ENCODE results near the gene CHST15.

Gene CHST15

DNA sequence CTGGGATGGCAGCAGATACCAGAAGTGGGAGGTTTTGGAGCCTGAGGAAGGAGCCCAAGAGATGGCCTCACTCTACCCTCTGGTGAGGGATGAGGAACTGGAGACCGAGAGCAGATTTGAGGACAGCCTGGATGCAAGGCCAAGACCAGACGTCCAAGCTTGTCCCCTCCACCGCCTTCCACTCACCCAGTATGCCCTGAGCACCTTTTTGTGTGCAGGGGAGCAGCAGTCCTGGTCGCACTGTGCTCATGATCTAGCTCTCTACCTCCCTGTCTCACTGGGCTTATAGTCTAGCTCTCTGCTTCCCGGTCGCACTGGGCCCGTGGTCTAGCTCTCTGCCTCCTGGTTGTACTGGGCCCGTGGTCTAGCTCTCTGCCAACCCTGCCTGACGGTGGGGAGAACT, 33.6 kb upstream of the CHST15 start:
- no peak overlapping the region for H3K27ac Mint-ChIP-seq
- no peak for DNase-seq
- no peaks in the 10 kb centered on the region for H3K4me1 Mint-ChIP-seq
- no peak overlapping the region for H3K4me3 Mint-ChIP-seq
- H3K9me3 Mint-ChIP-seq: no peaks in the 10 kb centered on the region
- no peak for ATAC-seq
- peaks cover 10% of the 10 kb centered on the region for H3K27me3 Mint-ChIP-seq

DNA sequence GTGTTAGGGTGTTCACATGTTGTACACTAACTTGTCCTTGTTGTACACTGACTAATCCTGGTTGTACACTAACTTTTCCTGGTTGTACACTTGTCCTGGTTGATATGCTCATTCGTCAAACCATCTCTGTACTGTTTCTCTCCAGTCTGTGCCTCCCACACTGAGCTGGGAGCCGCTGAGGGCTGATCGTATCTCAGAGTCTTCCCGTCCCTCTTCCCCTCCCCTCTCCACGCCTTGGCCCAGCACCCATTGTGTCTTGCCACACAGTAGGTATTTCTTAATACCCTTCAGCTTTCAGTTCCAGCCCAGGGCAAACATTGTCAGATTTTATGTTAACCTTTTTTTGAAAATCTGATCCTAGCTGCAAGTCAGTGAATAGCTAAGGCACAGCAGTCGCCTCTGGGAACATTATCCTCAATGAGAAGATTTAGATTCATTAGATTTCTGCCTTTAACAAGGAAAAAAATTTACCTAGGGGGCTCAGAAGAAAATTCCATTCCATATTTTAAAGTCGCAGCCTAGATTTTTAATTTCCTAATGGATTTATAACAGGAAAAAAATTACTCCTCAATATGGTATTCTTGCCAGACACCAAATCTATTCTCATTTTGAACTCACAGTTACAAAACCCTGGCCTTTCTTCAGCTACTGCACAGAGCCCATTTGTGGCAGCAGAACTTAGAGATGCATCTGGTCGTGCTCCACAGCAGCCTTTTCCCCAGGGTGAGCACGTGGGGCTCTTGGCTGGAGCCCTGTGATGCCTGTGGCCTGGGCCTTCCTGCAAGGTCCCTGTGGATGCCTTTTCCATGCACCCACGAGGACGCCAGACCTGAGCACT, 33.0 kb upstream of the CHST15 start:
- Mint-ChIP-seq H3K4me3 (no peak overlapping the region), H3K27me3 (peaks cover 6% of the 10 kb centered on the region), H3K9me3 (no peaks in the 10 kb centered on the region), H3K4me1 (no peaks in the 10 kb centered on the region), H3K27ac (no peak overlapping the region)
- DNase-seq (no peak), ATAC-seq (no peak)

DNA sequence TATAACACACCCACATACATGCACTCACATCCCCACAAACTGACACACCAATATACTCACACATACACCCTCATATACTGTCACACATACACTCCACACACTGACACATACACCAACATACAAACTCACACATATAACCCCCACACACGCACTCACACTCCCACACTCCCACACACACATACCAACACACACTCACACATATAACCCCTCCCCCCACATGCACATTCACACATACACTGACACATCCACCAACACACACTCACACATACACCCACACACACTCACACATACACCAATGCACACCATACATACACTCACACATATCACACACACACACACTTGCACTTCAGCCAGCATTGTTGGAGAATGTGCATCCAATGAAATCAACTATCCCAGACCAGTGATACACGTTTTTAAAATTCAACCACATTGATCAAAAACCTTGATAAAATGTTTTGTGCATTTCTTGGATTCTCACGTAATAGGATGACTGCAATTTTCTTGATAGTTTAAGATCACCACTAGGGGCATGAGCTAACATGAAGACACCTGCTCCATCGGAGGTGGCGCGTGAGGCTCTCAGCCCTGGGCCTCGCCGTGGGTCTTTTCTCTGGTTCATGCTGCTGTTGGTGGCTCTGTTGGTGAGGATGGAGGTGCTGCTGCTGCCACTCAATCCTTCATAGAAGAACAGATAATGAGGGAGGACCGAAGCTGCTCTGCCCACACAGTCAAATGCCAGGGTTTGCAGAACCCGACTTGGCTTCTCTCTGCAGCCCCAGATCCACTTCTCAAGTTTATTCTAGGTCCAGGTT, 32.1 kb upstream of the CHST15 start:
- Mint-ChIP-seq H3K4me3 (no peak overlapping the region), H3K27me3 (no peaks in the 10 kb centered on the region), H3K4me1 (no peaks in the 10 kb centered on the region), H3K27ac (no peak overlapping the region), H3K9me3 (no peaks in the 10 kb centered on the region)
- DNase-seq (no peak), ATAC-seq (no peak)

DNA sequence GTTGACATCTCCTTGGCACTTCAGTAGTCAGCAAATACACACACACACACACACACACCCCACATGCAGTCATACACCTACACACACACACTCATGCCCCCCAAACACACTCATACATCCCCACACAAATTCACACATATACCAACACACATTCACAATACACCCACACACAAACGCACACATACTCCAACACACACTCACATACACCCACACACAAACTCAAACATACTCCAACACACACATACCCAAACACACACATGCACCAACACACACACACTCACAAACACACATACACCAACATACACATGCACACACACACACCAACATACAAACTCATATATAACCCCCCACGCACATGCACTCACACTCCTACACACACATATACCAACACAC, 31.4 kb upstream of the CHST15 start:
- Mint-ChIP-seq H3K27me3 (no peaks in the 10 kb centered on the region), H3K4me3 (no peak overlapping the region), H3K4me1 (no peaks in the 10 kb centered on the region), H3K27ac (no peak overlapping the region), H3K9me3 (no peaks in the 10 kb centered on the region)
- DNase-seq (no peak), ATAC-seq (no peak)

DNA sequence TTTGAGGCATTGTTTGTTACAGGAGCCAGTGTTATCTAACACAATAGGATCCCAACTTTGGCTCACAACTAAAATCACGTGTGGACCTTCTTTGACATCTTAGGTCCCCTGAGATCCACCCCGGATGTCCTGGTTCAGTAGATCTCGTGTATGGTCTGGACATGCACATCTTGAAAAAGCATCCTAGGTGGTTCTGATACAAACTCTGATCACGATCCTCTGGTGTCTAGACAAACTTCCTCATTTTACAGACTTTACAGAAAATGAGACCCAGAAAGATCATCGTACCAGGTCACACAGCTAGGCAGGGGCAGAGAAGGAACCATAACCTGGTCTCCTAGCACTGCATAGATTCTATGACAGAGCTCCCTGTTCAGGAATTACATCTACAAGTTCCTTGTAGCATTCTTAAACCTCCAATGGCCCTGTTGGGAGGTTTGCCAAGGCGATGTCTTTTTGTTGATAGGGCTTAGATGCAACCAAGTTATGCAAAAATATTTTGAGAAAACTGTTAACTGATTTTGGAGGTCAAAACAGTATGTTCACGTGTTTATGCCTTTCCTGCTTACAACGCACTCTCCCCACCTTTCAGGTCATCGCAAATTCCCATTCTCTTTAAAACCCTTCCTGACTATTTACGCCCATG, 30.8 kb upstream of the CHST15 start:
- no peaks in the 10 kb centered on the region for H3K27me3 Mint-ChIP-seq
- H3K9me3 Mint-ChIP-seq: no peaks in the 10 kb centered on the region
- H3K27ac Mint-ChIP-seq: no peak overlapping the region
- H3K4me1 Mint-ChIP-seq: no peaks in the 10 kb centered on the region
- ATAC-seq: no peak
- no peak for DNase-seq
- no peak overlapping the region for H3K4me3 Mint-ChIP-seq

DNA sequence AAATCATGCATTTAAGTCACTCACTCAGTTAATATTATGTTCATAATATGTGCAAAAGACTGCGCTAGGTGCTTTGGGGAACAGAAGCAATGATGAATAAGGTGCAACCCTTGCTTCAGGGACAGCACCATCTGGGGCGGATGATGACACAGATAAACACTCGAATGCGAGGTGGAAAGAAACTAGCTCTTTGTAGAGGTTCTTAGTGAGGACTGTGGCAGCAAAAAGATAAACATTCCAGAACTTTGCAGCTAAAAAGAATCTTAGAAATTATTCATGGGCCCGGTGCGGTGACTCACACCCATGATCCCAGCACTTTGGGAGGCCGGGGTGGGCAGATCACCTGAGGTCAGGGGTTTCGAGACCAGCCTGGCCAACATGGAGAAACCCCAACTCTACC, 29.8 kb upstream of the CHST15 start:
- no peaks in the 10 kb centered on the region for H3K27me3 Mint-ChIP-seq
- H3K9me3 Mint-ChIP-seq: no peaks in the 10 kb centered on the region
- ATAC-seq (no peak), DNase-seq (no peak)
- H3K27ac Mint-ChIP-seq: no peak overlapping the region
- H3K4me3 Mint-ChIP-seq: no peak overlapping the region
- no peaks in the 10 kb centered on the region for H3K4me1 Mint-ChIP-seq

DNA sequence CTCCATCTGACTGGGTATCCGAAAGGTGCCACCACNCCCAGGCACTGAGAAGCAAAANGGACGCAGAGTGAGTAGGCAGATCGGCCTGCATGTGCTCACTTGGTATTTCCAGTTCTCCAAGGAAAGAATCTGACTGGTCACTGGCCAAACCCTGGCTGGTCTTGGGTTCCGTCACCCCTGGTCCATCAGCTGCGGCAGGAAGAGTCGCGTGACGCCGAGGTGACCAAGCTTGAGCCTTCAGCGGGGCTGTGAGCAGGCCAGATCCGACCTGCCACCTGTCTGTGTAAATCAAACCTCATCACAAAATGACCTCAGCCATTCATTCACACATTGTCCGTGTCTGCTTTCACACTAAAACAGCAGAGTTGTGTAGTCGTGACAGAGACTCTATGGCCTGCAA, 28.8 kb upstream of the CHST15 start:
- Mint-ChIP-seq H3K4me3 (no peak overlapping the region), H3K27ac (no peak overlapping the region), H3K9me3 (no peaks in the 10 kb centered on the region), H3K27me3 (no peaks in the 10 kb centered on the region), H3K4me1 (no peaks in the 10 kb centered on the region)
- no peak for ATAC-seq
- no peak for DNase-seq

DNA sequence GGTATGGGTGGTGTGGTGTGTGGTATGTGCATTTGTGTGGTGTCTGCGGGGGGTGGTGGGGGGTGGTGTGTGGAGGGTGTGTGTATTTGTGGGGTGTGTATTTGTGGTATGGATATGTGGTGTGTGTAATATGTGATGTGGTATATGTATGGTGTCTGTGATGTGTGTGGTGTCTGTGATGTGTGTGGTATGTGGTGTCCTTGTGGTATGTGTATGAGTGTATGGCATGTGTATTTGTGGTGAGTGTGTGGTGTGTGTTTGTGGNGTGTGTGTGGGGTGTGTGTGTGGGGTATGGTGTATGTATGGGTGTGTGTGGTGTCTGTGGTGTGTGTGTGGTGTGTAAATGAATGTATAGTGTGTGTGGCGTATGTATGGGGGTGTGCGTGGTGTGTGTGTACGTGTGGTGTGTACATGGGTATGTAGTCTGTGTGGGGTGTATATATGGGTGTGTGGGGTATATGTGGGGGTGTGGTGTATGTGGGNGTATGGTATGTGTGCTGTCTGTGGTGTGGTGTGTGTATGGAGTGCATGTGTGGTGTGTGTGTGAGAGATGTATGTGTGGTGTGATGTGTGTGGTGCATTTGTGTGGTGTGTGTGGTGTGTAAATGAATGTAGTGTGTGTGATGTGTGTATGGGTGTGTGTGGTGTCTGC, 27.1 kb upstream of the CHST15 start:
- no peak for DNase-seq
- ATAC-seq: peak; percentile 43
- no peak overlapping the region for H3K27ac Mint-ChIP-seq
- no peaks in the 10 kb centered on the region for H3K27me3 Mint-ChIP-seq
- no peaks in the 10 kb centered on the region for H3K9me3 Mint-ChIP-seq
- H3K4me3 Mint-ChIP-seq: no peak overlapping the region
- H3K4me1 Mint-ChIP-seq: no peaks in the 10 kb centered on the region

DNA sequence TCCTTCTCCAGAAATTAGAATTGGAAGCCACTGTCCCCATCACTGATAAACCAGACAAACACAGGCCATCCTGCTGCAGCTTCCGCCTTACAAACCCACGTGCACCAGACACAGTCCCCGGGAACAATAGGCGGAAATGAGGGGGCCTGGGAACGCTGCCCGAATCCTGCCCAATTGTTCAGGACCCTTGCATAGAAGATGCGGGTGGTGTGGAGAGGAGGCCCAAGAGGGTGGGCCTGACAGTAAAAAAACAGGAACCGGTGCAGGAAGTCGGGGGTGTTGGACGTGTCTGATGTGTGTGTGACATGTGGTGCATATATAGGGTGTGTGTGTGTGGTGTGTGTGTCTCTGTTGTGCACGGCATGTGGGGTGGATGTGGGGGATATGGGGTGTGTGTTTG, 26.5 kb upstream of the CHST15 start:
- peak; percentile 5 for ATAC-seq
- Mint-ChIP-seq H3K27me3 (no peaks in the 10 kb centered on the region), H3K27ac (no peak overlapping the region), H3K9me3 (no peaks in the 10 kb centered on the region), H3K4me3 (no peak overlapping the region), H3K4me1 (no peaks in the 10 kb centered on the region)
- no peak for DNase-seq

DNA sequence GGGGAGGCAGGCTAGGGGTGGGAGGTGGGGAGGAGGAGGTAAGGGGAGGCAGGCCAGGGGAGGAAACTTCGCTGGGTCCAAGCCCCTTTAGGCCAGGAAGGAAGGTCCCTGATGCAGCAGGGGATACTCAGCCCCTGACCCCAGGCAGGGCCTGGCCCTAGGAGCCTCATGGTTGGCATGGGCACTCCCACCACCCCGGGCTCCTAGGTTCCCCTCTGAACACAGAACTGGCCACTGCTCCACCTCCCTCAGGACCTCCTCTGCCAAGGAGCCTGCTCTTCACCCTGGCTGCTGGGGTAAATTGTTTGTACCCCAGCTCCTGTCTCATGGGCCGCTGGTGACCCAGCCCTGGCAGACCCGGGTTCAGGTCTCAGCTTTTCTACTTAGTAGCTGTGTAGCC, 25.8 kb upstream of the CHST15 start:
- no peaks in the 10 kb centered on the region for H3K4me1 Mint-ChIP-seq
- DNase-seq: no peak
- H3K9me3 Mint-ChIP-seq: no peaks in the 10 kb centered on the region
- no peaks in the 10 kb centered on the region for H3K27me3 Mint-ChIP-seq
- ATAC-seq: no peak
- H3K4me3 Mint-ChIP-seq: no peak overlapping the region
- H3K27ac Mint-ChIP-seq: no peak overlapping the region

DNA sequence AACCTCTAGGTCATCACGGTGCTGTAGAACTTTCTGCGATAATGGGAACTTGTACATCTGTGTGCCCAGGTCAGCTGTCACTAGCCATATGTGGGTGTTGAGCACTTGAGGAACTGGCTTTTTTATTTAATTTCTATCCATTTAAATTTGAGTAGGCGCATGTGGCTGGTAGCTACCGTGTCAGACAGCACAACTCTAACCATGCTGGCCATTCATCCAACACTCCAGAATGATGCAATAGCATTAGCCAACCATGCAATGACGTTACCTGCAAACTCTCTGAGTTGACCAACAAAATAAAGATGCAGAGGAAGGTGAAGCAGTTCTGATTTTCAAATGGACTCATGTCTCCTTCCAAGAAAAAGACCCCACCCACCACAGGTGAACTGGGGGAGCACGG, 24.4 kb upstream of the CHST15 start:
- ATAC-seq (no peak), DNase-seq (no peak)
- no peak overlapping the region for H3K4me3 Mint-ChIP-seq
- no peaks in the 10 kb centered on the region for H3K4me1 Mint-ChIP-seq
- H3K27ac Mint-ChIP-seq: no peak overlapping the region
- no peaks in the 10 kb centered on the region for H3K27me3 Mint-ChIP-seq
- no peaks in the 10 kb centered on the region for H3K9me3 Mint-ChIP-seq

DNA sequence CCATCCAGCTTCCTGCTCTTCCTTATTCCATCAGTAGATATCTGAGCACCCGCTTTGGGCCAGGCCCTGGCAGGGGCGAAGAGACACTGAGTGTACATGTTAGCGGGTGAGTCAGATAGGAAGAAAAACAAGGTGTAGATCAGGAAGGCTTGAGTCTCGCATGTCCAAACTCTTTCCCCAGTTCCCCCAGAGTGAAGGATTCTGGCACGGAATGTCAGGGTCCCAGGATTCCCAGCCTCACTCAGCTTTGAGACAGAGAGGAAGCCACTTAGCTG, 24.1 kb upstream of the CHST15 start:
- Mint-ChIP-seq H3K9me3 (no peaks in the 10 kb centered on the region), H3K4me3 (no peak overlapping the region), H3K27me3 (no peaks in the 10 kb centered on the region), H3K4me1 (no peaks in the 10 kb centered on the region), H3K27ac (peak overlapping the region in 1 of 2 donors; percentile 84)
- no peak for ATAC-seq
- DNase-seq: no peak

DNA sequence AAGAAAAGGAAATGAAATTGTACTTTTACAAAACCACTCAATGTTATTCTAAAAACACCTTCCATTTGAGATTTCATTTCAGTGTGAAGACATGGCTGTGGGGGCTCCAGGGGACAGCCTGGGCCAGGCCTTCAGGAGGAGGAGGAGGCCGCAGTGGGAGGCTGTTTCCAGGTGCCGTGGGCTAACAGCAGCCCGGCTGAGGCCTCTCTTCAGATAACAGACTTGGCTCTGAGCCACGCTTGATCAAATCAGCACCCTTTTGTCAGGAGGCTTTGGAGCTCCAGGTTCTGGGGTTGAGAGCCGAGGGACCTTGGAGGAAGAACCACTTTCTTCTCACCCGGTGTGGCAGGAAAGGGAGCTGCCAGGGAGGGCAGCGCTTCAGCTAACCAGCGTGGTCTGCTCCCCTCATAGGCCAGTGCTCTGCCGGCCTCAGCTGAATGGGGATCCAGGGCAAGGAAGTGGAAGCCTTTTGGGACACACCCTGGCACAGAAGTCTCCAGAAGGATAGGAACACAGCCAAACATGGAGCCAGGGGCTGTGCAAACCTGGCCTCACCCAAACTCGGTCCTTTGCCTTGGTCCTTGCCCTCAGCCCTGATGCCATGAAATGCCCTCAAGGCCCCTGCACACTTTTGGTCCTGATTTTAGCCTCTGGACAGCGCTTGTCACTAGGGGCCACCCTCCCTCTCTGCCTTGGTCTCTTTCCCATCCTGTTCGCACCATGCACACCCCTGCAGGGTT, 23.5 kb upstream of the CHST15 start:
- no peaks in the 10 kb centered on the region for H3K27me3 Mint-ChIP-seq
- H3K9me3 Mint-ChIP-seq: no peaks in the 10 kb centered on the region
- DNase-seq (no peak), ATAC-seq (no peak)
- H3K27ac Mint-ChIP-seq: peak overlapping the region in 1 of 2 donors; percentile 84
- H3K4me1 Mint-ChIP-seq: no peaks in the 10 kb centered on the region
- no peak overlapping the region for H3K4me3 Mint-ChIP-seq

DNA sequence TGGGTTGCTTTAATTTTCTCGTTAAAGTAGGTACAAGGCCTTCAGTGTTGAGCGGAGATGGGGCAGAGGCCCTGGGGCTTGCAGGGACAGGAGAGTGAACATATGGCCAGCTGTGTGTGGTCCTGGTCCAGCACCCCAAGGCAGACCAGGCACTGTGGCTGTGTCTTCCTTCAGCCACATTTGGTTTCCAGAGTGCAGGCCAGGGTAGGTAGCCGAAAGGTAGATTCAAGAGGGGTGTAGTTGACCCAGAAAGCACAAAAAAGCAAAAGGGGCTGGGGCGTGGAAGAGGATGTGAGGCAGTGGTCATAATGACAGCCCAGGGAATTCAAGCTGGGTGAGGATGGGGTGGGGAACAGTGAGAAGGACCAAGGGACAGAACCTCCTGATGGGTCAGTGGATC, 21.3 kb upstream of the CHST15 start:
- H3K4me1 Mint-ChIP-seq: no peaks in the 10 kb centered on the region
- no peaks in the 10 kb centered on the region for H3K9me3 Mint-ChIP-seq
- H3K27ac Mint-ChIP-seq: peak overlapping the region in 1 of 2 donors; percentile 29
- peaks cover 15% of the 10 kb centered on the region for H3K27me3 Mint-ChIP-seq
- H3K4me3 Mint-ChIP-seq: no peak overlapping the region
- ATAC-seq (no peak), DNase-seq (no peak)

DNA sequence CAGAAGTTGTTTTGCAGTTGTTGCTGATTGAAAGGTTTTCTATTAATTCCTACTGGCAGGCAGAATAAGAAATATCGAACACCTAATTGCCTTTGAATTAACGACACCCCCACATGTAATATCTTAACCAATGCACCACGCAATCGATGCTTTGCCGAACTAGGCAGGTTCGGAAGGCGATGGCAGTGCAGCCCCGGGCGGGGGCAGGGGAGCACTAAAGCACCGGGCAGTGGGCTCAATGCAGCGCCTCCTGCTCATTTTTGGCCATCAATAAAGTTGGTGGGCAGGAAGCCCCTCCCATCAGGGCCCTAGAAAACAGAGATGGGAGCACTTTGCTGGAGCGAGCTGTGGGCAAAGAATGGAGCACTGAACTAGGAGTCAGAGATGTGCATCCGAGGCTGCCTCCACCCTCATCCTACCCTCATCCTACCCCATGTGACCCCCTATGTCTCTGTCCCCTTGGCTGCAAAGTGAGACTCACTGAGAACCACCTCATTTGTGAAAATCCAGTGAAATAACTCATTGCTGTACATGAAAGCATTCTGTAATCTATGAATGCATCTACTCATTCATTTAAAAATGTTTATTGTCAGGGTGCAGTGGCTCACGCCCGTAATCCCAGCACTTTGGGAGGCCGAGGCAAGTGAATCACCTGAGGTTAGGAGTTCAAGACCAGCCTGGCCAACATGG, 19.6 kb upstream of the CHST15 start:
- H3K27me3 Mint-ChIP-seq: peaks cover 24% of the 10 kb centered on the region
- H3K4me1 Mint-ChIP-seq: no peaks in the 10 kb centered on the region
- no peak for DNase-seq
- H3K9me3 Mint-ChIP-seq: no peaks in the 10 kb centered on the region
- no peak overlapping the region for H3K27ac Mint-ChIP-seq
- H3K4me3 Mint-ChIP-seq: no peak overlapping the region
- ATAC-seq: no peak

Measured in stimulated activated naive CD8-positive, alpha-beta T cell treated with anti-CD3 and anti-CD28 coated beads, Interleukin-15, amount 100 ng/mL, for 72 hours (primary cell).